AG09309 (cell line): ENCODE measurements around the gene A2M.

ENCODE experiments used
- DNase-seq: peaks from one replicate; pipeline ENCODE4 v3.0.0-alpha.2; 2010; ENCODE audit warnings: low read depth
- H3K4me3 ChIP-seq: 2 replicates; pipeline ENCODE4 v1.5.1; 2011; ENCODE audit warnings: mild to moderate bottlenecking, low read depth, low read length, moderate library complexity; ENCODE audit not compliant: control insufficient read depth
- CTCF ChIP-seq: IDR thresholded peaks from 2 replicates; pipeline ENCODE4 v1.5.1; 2011; ENCODE audit warnings: mild to moderate bottlenecking, low read depth, low read length, inconsistent platforms; ENCODE audit not compliant: insufficient read depth, control insufficient read depth; ENCODE audit errors: missing control alignments

A2M gene

GRCh38 chr12:9107542-9107873 is 8.2 kb downstream of the A2M start:
- no peak for TF ChIP-seq CTCF
- DNase-seq = no peak

GRCh38 chr12:9106610-9107541 is 8.8 kb downstream of the A2M start:
- no peak for DNase-seq
- H3K4me3 ChIP-seq = no peak overlapping the region
- no peak for TF ChIP-seq CTCF

More at GRCh38 chr12:9107542-9107873, 8.2 kb downstream of the A2M start:
- H3K4me3 ChIP-seq = no peak overlapping the region

DNA sequence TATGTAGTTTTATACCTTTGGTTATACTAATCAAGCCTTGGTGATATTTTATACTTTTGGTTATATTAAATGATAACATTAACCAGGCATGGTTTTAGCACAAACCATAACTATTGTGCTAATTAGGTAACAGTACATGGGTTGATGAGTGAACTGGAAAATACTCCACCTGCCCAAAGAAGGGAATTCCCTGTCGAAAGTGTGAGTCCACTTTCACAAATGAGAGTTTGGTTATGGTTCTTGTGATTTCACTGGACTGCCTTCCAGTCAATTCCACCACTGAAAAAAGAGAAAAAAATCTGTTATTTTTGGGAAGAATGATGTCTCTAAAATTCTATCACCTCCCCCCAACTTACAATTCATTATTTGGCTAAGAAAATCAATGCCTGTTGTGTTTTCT is 9.7 kb downstream of the A2M start:
- no peak for TF ChIP-seq CTCF
- no peak overlapping the region for H3K4me3 ChIP-seq
- no peak for DNase-seq

DNA sequence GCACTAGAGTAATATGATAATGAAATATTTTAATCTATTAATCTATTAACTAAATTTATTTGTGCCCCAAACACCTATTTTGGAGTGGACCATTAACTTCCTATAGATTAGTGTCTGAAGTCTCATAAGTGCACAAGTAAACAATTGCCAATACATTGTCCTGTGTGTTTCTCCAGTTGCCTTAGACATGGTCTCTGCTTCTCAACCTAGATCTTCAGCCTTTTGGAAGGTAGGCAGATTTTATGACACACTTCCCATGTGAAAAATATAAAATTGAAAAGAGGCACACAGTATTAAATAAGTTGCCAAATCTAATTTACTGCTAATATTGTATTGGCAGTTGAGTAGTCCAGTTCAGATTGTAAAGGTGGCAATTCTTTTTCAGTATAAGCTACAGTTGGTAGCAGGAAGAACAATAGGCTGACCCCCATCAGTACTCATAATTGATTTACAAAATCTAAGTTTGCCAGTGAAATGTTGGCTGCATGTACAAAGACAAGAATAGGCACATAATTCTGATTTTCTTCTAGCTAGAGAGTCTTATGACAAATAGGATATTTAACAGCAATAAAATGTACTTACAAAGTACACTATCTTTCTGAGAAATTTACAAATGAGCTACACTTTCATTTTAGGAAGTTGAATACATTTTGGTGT is 10.8 kb downstream of the A2M start:
- no peak for DNase-seq
- TF ChIP-seq CTCF = no peak
- H3K4me3 ChIP-seq = no peak overlapping the region

DNA sequence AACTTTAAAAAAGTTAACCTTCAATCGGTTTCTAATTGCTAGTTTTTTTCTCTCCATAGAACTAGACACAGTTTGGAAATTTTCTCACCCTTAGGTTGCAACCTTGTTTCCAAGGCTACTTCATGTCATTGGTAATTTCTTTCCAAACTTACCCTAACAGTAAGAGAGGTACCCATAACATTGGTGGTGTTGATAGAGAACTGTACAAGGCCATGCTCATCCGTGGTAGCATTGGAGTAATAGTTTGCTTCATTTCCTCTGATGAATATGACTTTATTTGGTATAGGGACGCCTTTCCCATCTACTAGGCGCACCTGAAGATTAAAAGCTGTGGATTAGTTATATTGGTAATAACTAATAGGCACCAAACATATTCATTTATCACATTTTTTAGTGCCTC is 11.6 kb downstream of the A2M start:
- no peak for DNase-seq
- no peak overlapping the region for H3K4me3 ChIP-seq
- TF ChIP-seq CTCF = no peak

DNA sequence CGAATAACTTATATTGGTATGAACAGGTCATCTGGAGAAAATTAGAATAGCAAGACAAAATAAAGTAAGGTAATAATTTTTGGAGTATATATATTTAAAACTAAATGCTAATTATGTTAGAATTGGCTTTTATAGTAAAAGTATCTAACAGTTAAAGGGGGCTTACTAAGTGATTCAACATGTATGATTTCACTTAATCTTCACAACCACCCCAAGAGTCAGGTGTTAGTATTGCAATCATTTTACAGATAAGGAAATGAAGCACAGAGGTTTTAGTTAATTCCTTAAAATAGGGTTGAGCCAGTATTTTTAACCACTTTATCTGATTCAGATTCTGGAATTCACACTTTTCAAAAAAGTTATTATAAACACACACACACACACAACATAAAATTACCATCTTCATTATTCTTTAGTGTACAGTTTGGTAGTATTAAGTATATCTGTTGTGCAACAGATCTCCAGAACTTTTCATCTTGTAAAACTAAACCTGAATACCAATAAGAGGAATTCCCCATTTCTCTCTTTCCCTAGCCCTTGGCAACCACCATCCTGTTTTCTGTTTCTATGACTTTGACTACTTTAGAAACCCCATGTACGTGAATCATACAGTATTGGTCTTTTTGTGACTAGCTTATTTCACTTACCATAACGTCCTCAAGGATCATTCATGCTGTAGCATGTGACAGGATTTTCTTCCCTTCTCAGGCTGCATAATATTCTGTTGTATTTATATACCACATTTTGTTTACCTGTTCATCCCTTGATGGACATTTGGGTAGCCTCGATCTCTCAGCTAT is 12.5 kb downstream of the A2M start:
- DNase-seq = no peak
- no peak for TF ChIP-seq CTCF
- H3K4me3 ChIP-seq = no peak overlapping the region
